GM23338 (cell line): ENCODE data around the gene TINAG. TPM values are rescaled to one million over a fixed set of nuclear protein-coding genes. Genes with fewer than 3 reads are reported as not detected.

Source experiments
- ATAC-seq: fragments of 200-7000 bp; cut with Tn5 transposase; 3 replicates; pipeline ENCODE4 v1.9.1; 2020
- DNase-seq: peaks from one replicate; pipeline ENCODE4 v3.0.0-alpha.2; 2015; ENCODE audit warnings: low spot score
- H2AFZ ChIP-seq: fragments of 200-600 bp; sonication (generic); 2 replicates; pipeline ENCODE4 v1.8.0; 2016; ENCODE audit warnings: antibody characterized with exemption, mild to moderate bottlenecking, moderate library complexity
- H3F3A ChIP-seq: fragments of 200-600 bp; sonication (generic); replicated peaks from 2 replicates; pipeline ENCODE4 v1.8.0; 2017; ENCODE audit warnings: antibody characterized with exemption, mixed run types, low read depth
- H3K27ac ChIP-seq: fragments of 200-600 bp; sonication (generic); 2 replicates; pipeline ENCODE4 v1.6.1; 2016; ENCODE audit warnings: low read depth
- H3K27me3 ChIP-seq: fragments of 200-600 bp; sonication (generic); 2 replicates; pipeline ENCODE4 v1.8.0; 2016; ENCODE audit warnings: mild to moderate bottlenecking, mixed run types, moderate library complexity; ENCODE audit not compliant: insufficient read depth
- H3K36me3 ChIP-seq: fragments of 200-600 bp; sonication (generic); 2 replicates; pipeline ENCODE4 v1.8.0; 2016; ENCODE audit warnings: mild to moderate bottlenecking; ENCODE audit not compliant: insufficient read depth
- H3K4me1 ChIP-seq: fragments of 200-600 bp; sonication (generic); 2 replicates; pipeline ENCODE4 v1.8.0; 2016; ENCODE audit warnings: mild to moderate bottlenecking, moderate library complexity; ENCODE audit not compliant: insufficient read depth
- H3K4me2 ChIP-seq: fragments of 200-600 bp; sonication (generic); 2 replicates; pipeline ENCODE4 v1.7.1; 2017; ENCODE audit warnings: mixed run types
- H3K4me3 ChIP-seq: fragments of 200-600 bp; sonication (generic); 2 replicates; pipeline ENCODE4 v1.6.1; 2016; ENCODE audit warnings: mixed run types
- H3K79me2 ChIP-seq: fragments of 200-600 bp; sonication (generic); replicated peaks from 2 replicates; pipeline ENCODE4 v1.8.0; 2017; ENCODE audit warnings: mild to moderate bottlenecking; ENCODE audit not compliant: insufficient read depth
- H3K9me2 ChIP-seq: fragments of 200-600 bp; sonication (generic); 2 replicates; pipeline ENCODE4 v1.8.0; 2017; ENCODE audit not compliant: insufficient read depth
- H4K20me1 ChIP-seq: fragments of 200-600 bp; sonication (generic); replicated peaks from 2 replicates; pipeline ENCODE4 v1.8.0; 2017; ENCODE audit warnings: mild to moderate bottlenecking; ENCODE audit not compliant: insufficient read depth
- H3K27ac Mint-ChIP-seq: 2 replicates; pipeline ENCODE4 v1.8.0; 2020; ENCODE audit warnings: inconsistent platforms, mild to moderate bottlenecking, moderate library complexity, mixed read lengths
- H3K27me3 Mint-ChIP-seq: 3 replicates; pipeline ENCODE4 v1.8.0; 2022; ENCODE audit warnings: low read depth, mild to moderate bottlenecking, moderate library complexity, mixed read lengths, inconsistent platforms; ENCODE audit not compliant: insufficient read depth, poor library complexity
- H3K36me3 Mint-ChIP-seq: 3 replicates; pipeline ENCODE4 v1.8.0; 2021; ENCODE audit warnings: low read depth, mild to moderate bottlenecking, inconsistent platforms, moderate library complexity, mixed read lengths
- H3K4me1 Mint-ChIP-seq: 3 replicates; pipeline ENCODE4 v1.8.0; 2020; ENCODE audit warnings: mild to moderate bottlenecking, inconsistent platforms, mixed read lengths
- H3K4me3 Mint-ChIP-seq: 3 replicates; pipeline ENCODE4 v1.8.0; 2021; ENCODE audit warnings: moderate library complexity, mild to moderate bottlenecking, inconsistent platforms, mixed read lengths
- H3K9me3 Mint-ChIP-seq: 3 replicates; pipeline ENCODE4 v1.8.0; 2020; ENCODE audit warnings: moderate library complexity, mild to moderate bottlenecking, inconsistent platforms, mixed read lengths
- EZH2phosphoT487 ChIP-seq: fragments of 200-600 bp; sonication (generic); IDR thresholded peaks from one replicate; pipeline ENCODE4 v1.8.1; 2018; ENCODE audit warnings: antibody characterized with exemption; ENCODE audit not compliant: unreplicated experiment
- NANOG ChIP-seq: IDR thresholded peaks from 2 replicates; pipeline ENCODE4 v1.6.1; 2016; ENCODE audit warnings: antibody characterized with exemption, borderline replicate concordance
- REST ChIP-seq: IDR thresholded peaks from one replicate; pipeline ENCODE4 v1.6.1; 2018; ENCODE audit warnings: antibody characterized with exemption; ENCODE audit not compliant: unreplicated experiment
- STAT1 ChIP-seq: IDR thresholded peaks from one replicate; pipeline ENCODE4 v1.6.1; 2016; ENCODE audit warnings: antibody characterized with exemption; ENCODE audit not compliant: unreplicated experiment
- ZNF114 ChIP-seq: fragments of 250-450 bp; sonication (Bioruptor Pico); IDR thresholded peaks from 2 replicates; pipeline ENCODE4 v1.5.0; 2020; ENCODE audit warnings: mild to moderate bottlenecking, moderate library complexity
- polyA plus RNA-seq: library from polyadenylated mRNA; unstranded; fragments of >200 nt; fragmentation: Nextera tagmentation; extraction: Ambion mirVana; gene quantifications from 2 replicates; pipeline ENCODE4 v1.2.1, GENCODE V29; 2016
- total RNA-seq: library from RNA; depleted of rRNA; stranded (reverse); fragments of >200 nt; shearing (Covaris generic); gene quantifications from 2 replicates; pipeline ENCODE4 v1.2.3, GENCODE V29; 2014
- TF ChIP-seq, protein P1 (sequence below): fragments of 250-450 bp; sonication (Bioruptor Pico); IDR thresholded peaks from 2 replicates; pipeline ENCODE4 v1.5.0; 2020; ENCODE audit warnings: mild to moderate bottlenecking, moderate library complexity

The TINAG gene
- total and polyA plus RNA-seq, 2 experiments from 2014 or later, result not detected

- TF ChIP-seq, protein P1, sequence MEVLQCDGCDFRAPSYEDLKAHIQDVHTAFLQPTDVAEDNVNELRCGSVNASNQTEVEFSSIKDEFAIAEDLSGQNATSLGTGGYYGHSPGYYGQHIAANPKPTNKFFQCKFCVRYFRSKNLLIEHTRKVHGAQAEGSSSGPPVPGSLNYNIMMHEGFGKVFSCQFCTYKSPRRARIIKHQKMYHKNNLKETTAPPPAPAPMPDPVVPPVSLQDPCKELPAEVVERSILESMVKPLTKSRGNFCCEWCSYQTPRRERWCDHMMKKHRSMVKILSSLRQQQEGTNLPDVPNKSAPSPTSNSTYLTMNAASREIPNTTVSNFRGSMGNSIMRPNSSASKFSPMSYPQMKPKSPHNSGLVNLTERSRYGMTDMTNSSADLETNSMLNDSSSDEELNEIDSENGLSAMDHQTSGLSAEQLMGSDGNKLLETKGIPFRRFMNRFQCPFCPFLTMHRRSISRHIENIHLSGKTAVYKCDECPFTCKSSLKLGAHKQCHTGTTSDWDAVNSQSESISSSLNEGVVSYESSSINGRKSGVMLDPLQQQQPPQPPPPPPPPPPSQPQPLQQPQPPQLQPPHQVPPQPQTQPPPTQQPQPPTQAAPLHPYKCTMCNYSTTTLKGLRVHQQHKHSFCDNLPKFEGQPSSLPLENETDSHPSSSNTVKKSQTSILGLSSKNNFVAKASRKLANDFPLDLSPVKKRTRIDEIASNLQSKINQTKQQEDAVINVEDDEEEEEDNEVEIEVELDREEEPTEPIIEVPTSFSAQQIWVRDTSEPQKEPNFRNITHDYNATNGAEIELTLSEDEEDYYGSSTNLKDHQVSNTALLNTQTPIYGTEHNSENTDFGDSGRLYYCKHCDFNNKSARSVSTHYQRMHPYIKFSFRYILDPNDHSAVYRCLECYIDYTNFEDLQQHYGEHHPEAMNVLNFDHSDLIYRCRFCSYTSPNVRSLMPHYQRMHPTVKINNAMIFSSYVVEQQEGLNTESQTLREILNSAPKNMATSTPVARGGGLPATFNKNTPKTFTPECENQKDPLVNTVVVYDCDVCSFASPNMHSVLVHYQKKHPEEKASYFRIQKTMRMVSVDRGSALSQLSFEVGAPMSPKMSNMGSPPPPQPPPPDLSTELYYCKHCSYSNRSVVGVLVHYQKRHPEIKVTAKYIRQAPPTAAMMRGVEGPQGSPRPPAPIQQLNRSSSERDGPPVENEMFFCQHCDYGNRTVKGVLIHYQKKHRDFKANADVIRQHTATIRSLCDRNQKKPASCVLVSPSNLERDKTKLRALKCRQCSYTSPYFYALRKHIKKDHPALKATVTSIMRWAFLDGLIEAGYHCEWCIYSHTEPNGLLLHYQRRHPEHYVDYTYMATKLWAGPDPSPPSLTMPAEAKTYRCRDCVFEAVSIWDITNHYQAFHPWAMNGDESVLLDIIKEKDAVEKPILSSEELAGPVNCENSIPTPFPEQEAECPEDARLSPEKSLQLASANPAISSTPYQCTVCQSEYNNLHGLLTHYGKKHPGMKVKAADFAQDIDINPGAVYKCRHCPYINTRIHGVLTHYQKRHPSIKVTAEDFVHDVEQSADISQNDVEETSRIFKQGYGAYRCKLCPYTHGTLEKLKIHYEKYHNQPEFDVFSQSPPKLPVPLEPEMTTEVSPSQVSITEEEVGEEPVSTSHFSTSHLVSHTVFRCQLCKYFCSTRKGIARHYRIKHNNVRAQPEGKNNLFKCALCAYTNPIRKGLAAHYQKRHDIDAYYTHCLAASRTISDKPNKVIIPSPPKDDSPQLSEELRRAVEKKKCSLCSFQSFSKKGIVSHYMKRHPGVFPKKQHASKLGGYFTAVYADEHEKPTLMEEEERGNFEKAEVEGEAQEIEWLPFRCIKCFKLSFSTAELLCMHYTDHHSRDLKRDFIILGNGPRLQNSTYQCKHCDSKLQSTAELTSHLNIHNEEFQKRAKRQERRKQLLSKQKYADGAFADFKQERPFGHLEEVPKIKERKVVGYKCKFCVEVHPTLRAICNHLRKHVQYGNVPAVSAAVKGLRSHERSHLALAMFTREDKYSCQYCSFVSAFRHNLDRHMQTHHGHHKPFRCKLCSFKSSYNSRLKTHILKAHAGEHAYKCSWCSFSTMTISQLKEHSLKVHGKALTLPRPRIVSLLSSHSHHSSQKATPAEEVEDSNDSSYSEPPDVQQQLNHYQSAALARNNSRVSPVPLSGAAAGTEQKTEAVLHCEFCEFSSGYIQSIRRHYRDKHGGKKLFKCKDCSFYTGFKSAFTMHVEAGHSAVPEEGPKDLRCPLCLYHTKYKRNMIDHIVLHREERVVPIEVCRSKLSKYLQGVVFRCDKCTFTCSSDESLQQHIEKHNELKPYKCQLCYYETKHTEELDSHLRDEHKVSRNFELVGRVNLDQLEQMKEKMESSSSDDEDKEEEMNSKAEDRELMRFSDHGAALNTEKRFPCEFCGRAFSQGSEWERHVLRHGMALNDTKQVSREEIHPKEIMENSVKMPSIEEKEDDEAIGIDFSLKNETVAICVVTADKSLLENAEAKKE (CRISPR knock-in tag), result no peak
- no peak for TF ChIP-seq STAT1
- no peak for TF ChIP-seq NANOG
Observed at GRCh38 chr6:54285595-54285994, 22.6 kb upstream of the TINAG start (continued).

DNA sequence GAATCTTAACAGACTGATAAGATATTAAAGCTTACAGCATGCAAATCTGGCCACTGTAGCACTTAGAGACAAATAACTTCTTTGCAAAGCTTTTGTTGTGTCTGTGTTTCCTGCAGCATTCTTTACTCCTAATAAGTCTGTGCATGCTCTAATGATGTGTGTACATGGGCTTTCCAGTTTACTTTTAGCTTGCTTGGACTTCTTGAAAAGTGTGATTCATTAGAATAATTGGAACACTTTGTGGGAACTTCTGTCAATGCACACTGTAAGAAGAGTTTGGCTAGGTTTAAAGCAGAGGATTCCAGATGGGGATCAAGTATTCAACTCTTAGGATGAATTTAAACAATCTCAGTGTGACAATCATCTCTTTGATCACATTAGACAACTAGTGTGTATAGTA is 22.1 kb upstream of the TINAG start:
- H3K36me3 ChIP-seq, result no peaks in the 10 kb centered on the region
- no peak overlapping the region for H2AFZ ChIP-seq
- no peak overlapping the region for H3K4me2 ChIP-seq
- H3K79me2 ChIP-seq, result no peaks in the 10 kb centered on the region
- H3K4me3 ChIP-seq, result no peak overlapping the region
- no peaks in the 10 kb centered on the region for H3K36me3 Mint-ChIP-seq
- peaks cover 8% of the 10 kb centered on the region; the same call in 2 of the 3 replicates for H3K4me1 Mint-ChIP-seq
- ATAC-seq (no peak), DNase-seq (no peak)
- no peak overlapping the region for H3K27ac ChIP-seq
- no peaks in the 10 kb centered on the region for H4K20me1 ChIP-seq
- H3K27me3 ChIP-seq, result no peaks in the 10 kb centered on the region
- no peaks in the 10 kb centered on the region for H3K9me2 ChIP-seq
- no peak overlapping the region for H3K4me3 Mint-ChIP-seq
- H3K27me3 Mint-ChIP-seq, result no peaks in the 10 kb centered on the region
- no peaks in the 10 kb centered on the region for H3K9me3 Mint-ChIP-seq
- no peaks in the 10 kb centered on the region for H3K4me1 ChIP-seq
- no peak overlapping the region for H3K27ac Mint-ChIP-seq
- H3F3A ChIP-seq, result no peaks in the 10 kb centered on the region
- no peak for TF ChIP-seq ZNF114 (CRISPR knock-in tag)
- TF ChIP-seq, protein P1 (CRISPR knock-in tag), result no peak
- TF ChIP-seq REST, result no peak
- TF ChIP-seq EZH2phosphoT487, result no peak
